AG09309 (cell line): ENCODE data around the gene ITPR1.
A peak's percentile ranks its signal among the peaks of the same experiment; 100 is the strongest.

Source experiments
- DNase-seq: peaks from one replicate; pipeline ENCODE4 v3.0.0-alpha.2; 2010; ENCODE audit warnings: low read depth
- H3K4me3 ChIP-seq: 2 replicates; pipeline ENCODE4 v1.5.1; 2011; ENCODE audit warnings: mild to moderate bottlenecking, low read depth, low read length, moderate library complexity; ENCODE audit not compliant: control insufficient read depth
- CTCF ChIP-seq: IDR thresholded peaks from 2 replicates; pipeline ENCODE4 v1.5.1; 2011; ENCODE audit warnings: mild to moderate bottlenecking, low read depth, low read length, inconsistent platforms; ENCODE audit not compliant: insufficient read depth, control insufficient read depth; ENCODE audit errors: missing control alignments

The ITPR1 gene

DNA sequence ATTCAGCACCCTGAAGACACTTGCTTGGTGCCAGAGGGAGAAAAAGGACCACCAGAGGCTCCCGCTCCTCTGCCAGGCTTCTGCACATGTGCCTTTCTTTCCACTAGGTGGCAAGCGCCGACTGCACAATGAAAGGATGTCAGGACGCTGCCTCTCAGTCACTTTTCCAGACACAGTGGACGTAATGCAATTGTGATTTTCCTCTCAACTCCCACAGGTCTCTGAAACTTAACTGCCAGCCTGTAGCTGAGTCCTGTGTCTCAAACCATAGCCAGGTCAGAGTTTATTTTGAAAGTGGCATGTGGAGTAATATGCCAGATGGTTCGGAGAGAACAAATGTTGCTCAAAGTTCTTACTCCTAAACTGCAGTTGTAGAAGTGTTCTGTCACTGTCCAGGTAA lies 162.9 kb downstream of the ITPR1 start:
- peak; percentile 46 for DNase-seq
- peak; percentile 93 for TF ChIP-seq CTCF
- no peak overlapping the region for H3K4me3 ChIP-seq

DNA sequence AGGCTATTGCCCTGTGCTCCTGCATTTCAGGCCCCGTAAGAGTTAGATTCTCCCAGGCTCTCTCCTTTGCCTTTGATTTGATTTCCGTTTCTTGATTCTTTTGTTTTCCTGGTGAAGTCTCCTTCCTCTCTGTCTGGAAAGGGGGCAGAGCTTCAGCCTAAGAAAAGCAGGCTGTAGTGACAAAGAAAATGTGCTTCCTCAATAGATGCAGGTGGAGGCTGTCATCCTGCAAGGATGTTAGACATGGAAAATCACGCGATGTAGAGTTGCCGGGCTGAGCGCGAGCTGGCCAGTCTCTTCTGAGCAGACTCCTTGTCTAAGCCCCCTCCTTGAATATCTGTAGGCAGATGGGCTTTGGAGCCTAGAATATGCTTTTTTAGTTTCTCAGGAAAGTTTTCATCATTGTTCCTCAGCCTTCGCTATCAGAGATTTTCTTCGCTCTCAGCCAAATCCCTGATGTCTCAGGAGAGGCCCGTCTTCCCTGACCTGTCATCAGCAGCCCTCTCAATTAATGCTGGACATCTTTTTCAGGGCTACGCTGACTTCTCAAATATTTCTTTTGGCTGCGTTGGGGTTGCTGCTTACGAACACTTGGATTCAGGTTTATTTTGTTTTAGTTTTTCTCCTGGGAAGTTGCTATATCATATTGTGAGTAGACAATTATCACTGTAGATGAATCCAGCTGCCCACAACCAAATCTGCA lies 163.6 kb downstream of the ITPR1 start:
- DNase-seq, result no peak
- no peak overlapping the region for H3K4me3 ChIP-seq
- TF ChIP-seq CTCF, result no peak

- H3K4me3 ChIP-seq, result no peak overlapping the region
- TF ChIP-seq CTCF, result no peak
- DNase-seq, result no peak
Observed at GRCh38 chr3:4660936-4661335, 167.8 kb downstream of the ITPR1 start.

GRCh38 chr3:4664412-4664811 lies 171.3 kb downstream of the ITPR1 start:
- no peak for TF ChIP-seq CTCF
- no peak overlapping the region for H3K4me3 ChIP-seq
- no peak for DNase-seq

GRCh38 chr3:4665197-4665596 lies 172.0 kb downstream of the ITPR1 start:
- no peak for TF ChIP-seq CTCF
- no peak overlapping the region for H3K4me3 ChIP-seq
- DNase-seq, result no peak

DNA sequence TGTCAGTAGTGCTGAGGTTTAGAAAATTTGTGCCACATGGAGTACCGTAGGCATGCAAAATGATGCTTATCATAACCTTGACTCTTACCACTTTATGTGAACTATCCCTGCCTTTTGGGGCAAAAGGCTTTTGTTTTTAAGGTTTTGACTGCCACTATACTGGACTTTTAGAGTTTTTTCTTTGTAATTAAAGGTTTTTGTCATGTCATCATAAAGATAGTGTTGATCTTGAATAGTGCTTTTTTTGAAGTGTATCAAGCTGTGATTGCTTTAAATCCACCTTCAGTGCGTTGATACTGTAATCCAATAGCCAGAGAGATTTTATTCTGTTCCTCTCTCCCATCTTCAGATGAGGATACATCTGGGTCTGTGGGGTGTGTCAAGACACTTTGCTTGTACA lies 172.9 kb downstream of the ITPR1 start:
- DNase-seq, result no peak
- no peak for TF ChIP-seq CTCF
- H3K4me3 ChIP-seq, result no peak overlapping the region
